ENCODE results near the gene ZFYVE1. TPM values are rescaled to one million over a fixed set of nuclear protein-coding genes. Genes with fewer than 3 reads are reported as not detected.
A peak's percentile ranks its signal among the peaks of the same experiment; 100 is the strongest.

ZFYVE1 gene
- total and polyA plus RNA-seq, 2 of the 13 experiments (the other 11 are each of a cell fraction or from before 2014, with no cell fraction given) = 2.6 to 5.3 TPM

DNA sequence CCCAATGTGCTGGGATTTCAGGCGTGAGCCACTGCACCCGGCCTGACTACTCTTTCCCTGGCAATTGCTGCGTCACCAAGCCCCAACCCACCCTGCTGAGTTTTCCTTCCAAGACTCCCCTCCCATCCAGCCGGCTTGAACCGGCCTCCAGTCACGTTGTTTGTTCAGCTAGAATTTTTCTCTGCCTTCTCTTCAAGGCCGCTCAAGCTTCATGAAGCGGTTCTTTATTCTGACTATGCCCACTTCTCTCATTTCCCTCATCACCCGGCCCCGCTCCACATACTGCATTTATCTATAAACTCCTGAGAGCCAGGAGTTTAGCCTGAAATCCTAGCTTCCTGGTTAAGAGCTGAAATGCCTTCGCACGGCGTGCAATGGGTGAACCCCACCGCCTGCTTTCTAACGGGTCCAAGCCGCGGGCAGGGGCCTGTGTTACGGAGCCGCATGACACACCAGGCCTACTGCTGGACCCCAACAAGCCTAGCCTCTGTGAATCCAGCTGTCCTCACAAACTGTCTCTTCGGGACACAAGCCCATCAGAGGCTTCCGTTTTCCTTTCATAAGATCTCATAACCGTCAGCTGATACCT is 101.6 kb downstream of the ZFYVE1 start (continued):
- TF ChIP-seq, protein P1, sequence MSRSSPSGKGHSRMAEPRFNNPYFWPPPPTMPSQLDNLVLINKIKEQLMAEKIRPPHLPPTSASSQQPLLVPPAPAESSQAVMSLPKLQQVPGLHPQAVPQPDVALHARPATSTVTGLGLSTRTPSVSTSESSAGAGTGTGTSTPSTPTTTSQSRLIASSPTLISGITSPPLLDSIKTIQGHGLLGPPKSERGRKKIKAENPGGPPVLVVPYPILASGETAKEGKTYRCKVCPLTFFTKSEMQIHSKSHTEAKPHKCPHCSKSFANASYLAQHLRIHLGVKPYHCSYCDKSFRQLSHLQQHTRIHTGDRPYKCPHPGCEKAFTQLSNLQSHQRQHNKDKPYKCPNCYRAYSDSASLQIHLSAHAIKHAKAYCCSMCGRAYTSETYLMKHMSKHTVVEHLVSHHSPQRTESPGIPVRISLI (CRISPR knock-in tag; IDR thresholded peaks at IDR 0.05; ENCODE audit: borderline replicate concordance) = no peak
- 0 out of 2 replicates have a peak, but pooled peaks have one; percentile 3 for TF ChIP-seq TFDP1 (CRISPR knock-in tag; IDR thresholded peaks at IDR 0.05; ENCODE audit: borderline replicate concordance)
- no peak for TF ChIP-seq NBN (conservative IDR thresholded peaks at IDR 0.05)
- 0 out of 2 replicates have a peak, but pooled peaks have one; percentile 15 for TF ChIP-seq PATZ1 (CRISPR knock-in tag; IDR thresholded peaks at IDR 0.05)
- TF ChIP-seq ZNF576 (CRISPR knock-in tag; IDR thresholded peaks at IDR 0.05) = no peak
- no peak for TF ChIP-seq ZBTB21 (CRISPR knock-in tag; IDR thresholded peaks at IDR 0.05)
- TF ChIP-seq ZC3H4 (CRISPR knock-in tag; IDR thresholded peaks at IDR 0.05; ENCODE audit: borderline replicate concordance) = no peak
- no peak for TF ChIP-seq HNRNPLL (IDR thresholded peaks at IDR 0.05; ENCODE audit: low read depth, low read length, poor library complexity, severe bottlenecking)
- peak; percentile 35; the same call in 1 of the 2 replicates for TF ChIP-seq E2F2 (CRISPR knock-in tag; IDR thresholded peaks at IDR 0.05; ENCODE audit: borderline replicate concordance)
- TF ChIP-seq, protein P2, sequence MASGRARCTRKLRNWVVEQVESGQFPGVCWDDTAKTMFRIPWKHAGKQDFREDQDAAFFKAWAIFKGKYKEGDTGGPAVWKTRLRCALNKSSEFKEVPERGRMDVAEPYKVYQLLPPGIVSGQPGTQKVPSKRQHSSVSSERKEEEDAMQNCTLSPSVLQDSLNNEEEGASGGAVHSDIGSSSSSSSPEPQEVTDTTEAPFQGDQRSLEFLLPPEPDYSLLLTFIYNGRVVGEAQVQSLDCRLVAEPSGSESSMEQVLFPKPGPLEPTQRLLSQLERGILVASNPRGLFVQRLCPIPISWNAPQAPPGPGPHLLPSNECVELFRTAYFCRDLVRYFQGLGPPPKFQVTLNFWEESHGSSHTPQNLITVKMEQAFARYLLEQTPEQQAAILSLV (CRISPR knock-in tag; IDR thresholded peaks at IDR 0.05; ENCODE audit: borderline replicate concordance) = 0 out of 2 replicates have a peak, but pooled peaks have one; percentile 11
- TF ChIP-seq SAP130 (CRISPR knock-in tag; IDR thresholded peaks at IDR 0.05; ENCODE audit: low read depth) = 0 out of 2 replicates have a peak, but pooled peaks have one; percentile 5
- TF ChIP-seq ZFY (CRISPR knock-in tag; IDR thresholded peaks at IDR 0.05) = peak; percentile 48; the same call in 1 of the 2 replicates
- no peak for TF ChIP-seq ARID2 (CRISPR knock-in tag; IDR thresholded peaks at IDR 0.05; ENCODE audit: borderline replicate concordance)
- TF ChIP-seq ZNF124 (CRISPR knock-in tag; IDR thresholded peaks at IDR 0.05) = no peak
- no peak for TF ChIP-seq RELA (CRISPR knock-in tag; IDR thresholded peaks at IDR 0.05)
- no peak for TF ChIP-seq MLX (CRISPR knock-in tag; IDR thresholded peaks at IDR 0.05)
- TF ChIP-seq ZNF510 (CRISPR knock-in tag; IDR thresholded peaks at IDR 0.05; ENCODE audit: low read depth) = no peak
- no peak for TF ChIP-seq DBP (CRISPR knock-in tag; IDR thresholded peaks at IDR 0.05; ENCODE audit: not compliant biosample characterization)
- TF ChIP-seq, protein P3, sequence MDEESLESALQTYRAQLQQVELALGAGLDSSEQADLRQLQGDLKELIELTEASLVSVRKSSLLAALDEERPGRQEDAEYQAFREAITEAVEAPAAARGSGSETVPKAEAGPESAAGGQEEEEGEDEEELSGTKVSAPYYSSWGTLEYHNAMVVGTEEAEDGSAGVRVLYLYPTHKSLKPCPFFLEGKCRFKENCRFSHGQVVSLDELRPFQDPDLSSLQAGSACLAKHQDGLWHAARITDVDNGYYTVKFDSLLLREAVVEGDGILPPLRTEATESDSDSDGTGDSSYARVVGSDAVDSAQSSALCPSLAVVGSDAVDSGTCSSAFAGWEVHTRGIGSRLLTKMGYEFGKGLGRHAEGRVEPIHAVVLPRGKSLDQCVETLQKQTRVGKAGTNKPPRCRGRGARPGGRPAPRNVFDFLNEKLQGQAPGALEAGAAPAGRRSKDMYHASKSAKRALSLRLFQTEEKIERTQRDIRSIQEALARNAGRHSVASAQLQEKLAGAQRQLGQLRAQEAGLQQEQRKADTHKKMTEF (CRISPR knock-in tag; IDR thresholded peaks at IDR 0.05) = 0 out of 2 replicates have a peak, but pooled peaks have one; percentile 18

Data from HepG2 (cell line).